Right lung (tissue), 5 donors: ENCODE data around the gene UTRN. TPM values are rescaled to one million over a fixed set of nuclear protein-coding genes. Genes with fewer than 3 reads are reported as not detected.

Experiments
- DNase-seq, 2 donors: peaks; one replicate each; pipeline ENCODE4 v3.0.0-alpha.2; 2013
- polyA plus RNA-seq, 5 donors: library from polyadenylated mRNA; unstranded; fragments of 120-200 nt; gene quantifications; one replicate each; pipeline versions ENCODE4 v1.2.1 to v1.2.3, GENCODE V29; 2013; ENCODE audit warnings: inconsistent platforms in 1 of 5, low replicate concordance in 1 of 5; ENCODE audit not compliant: insufficient read length in 5 of 5, insufficient read depth in 1 of 5

Gene UTRN
- polyA plus RNA-seq, 5 donors = 107 to 198 (median 179) TPM

DNA sequence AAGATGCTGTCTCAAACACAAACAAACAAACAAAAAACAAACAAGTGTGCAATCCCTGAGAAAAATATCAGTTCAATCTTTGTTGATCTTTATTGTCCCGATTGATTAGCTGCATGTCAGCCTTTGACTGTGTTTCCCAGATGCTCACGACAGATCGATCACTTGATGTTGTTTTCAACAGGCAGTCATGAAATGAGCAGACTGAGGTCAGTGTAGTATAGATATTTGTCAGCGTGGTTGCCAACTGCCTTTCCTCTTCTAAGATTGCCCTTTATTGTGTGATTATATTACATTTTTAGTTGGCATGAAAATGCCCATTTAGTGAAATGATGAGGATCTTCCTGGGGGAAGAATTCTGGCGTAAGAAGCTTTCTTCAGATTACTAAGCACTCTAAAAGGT, 25.6 kb downstream of the UTRN start:
- no peak for DNase-seq

DNA sequence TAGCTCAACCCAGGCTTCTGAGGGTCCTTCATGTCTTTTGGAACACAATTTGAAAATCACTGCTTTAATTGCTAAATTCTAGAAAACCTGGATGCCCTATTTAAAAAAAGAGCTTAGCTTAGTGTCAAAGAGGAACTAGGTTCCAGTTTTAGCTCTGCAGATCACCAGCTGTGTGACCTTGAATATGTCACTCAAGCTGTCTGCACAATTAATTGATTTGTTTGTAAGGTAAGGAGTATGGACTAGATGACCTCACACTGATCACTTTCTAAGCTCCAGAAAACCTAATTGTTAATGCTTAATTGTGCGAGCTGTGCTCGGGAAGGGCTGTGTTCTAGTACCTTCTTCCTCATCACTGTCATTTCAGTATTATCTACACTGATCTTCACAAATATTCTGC, 26.2 kb downstream of the UTRN start:
- no peak for DNase-seq

DNA sequence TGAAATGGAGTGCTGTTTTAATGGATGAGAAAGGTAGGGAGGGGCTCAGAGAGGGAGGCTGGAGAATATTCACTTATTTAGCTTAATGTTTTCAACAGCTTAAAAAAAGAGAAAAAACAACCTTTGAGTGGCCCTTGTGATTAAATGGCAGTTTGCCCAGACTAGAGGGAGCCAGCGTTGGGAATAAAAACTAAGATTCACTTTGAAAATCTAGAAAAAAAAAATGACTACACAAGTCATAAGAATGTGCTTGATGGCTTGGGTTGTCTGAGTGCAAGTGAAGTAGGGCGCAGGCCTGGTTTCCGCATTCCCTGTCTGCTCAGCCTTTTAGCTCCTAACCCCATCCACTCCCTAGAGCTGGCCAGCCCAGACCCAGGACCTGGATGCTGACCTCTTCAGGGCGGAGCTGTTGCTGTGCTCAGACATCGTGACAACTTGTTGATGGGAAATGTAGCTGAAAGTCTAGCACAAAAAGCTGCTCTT, 28.9 kb downstream of the UTRN start:
- DNase-seq = peak; percentile 74 to 76

DNA sequence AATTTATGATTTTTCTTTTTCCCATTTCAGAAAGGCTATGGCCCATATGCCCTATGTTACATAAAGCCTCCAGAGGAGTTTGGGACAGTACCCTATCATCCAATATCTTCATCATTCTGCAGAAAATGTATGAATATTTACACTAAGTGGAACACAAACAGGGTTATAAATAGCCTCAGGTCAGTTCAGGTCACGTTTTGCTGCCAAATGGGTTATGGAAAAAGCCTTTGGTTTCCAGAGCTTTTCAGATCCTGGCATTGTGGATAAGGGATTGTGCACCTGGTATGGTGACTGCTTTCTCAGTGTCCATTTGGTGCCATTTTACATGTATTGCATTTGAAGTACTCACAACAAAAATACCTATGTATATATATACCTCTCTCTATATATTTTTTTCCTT, 29.4 kb downstream of the UTRN start:
- no peak for DNase-seq

DNA sequence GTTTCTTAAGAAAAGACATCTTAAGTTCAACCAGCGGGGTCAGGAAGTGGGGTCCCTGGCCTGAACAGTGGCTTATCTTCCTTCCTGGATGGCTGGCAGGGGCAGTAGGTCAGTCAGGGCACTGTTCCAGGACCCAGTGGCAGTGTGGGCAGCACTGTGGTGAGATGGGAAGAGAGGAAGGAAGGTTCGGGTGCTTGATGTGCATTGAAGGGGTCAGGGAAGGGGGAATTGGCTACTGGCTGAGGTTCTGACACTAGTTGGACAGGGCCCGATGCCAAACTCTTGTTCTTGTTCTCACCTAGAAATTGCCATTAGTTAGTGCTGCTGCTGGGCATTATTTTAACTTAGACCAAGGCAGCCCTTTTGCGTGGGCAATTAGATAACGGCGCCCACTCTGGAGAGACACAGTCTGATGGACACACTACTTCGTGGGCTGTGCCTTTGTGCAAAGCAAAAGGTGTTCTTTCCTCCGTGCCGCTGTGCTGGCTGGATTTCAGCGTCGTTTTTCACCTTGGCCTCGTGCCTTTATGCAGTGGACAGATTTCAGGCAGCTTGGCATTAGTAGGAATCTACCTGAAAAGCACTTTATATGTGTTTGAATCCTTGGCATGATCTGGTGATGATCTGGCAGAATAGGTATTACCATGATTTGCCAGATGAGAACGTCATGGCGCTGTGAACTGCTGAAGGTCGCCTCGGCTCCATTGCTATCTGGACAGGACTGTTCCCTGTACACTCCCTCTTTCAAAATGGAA, 30.3 kb downstream of the UTRN start:
- DNase-seq = no peak

DNA sequence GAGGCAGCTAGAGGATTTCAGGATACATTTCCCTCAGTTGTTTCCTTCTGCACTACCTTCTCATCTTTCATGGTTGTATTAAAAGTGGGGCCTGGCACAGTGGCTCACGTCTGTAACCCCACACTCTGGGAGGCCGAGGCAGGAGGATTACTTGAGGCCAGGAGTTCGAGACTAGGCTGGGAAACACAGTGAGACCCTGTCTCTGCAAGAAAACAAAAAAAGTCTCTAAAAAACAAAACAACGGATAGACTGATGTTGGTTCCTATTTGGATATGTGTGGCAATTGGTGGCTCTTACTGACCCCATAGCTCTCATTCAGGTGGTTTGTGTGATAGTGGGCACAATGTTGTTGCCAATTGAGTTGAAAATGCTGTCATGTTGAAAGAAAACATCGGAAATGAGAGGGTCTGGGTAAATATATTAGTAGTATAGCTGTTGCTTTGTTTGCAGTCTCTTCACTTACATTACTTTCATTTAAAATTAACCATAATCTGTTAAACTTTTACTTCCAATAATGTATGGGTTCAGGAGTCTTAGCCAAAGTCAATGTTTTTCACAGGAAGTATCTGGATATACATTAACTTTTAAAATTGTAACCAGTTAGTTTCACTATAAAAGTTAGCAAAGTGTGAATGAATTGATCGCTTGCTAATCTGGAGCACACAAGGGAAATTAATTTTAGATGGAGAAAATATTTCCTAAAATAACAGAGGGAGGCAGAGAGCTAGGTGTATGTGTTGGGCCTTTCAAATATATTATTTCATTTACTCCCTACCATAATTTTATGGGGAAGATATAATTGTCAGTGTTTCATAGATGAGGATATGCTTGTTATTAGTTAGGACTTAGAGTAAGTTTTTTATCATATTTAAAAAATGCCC, 31.1 kb downstream of the UTRN start:
- DNase-seq = no peak

DNA sequence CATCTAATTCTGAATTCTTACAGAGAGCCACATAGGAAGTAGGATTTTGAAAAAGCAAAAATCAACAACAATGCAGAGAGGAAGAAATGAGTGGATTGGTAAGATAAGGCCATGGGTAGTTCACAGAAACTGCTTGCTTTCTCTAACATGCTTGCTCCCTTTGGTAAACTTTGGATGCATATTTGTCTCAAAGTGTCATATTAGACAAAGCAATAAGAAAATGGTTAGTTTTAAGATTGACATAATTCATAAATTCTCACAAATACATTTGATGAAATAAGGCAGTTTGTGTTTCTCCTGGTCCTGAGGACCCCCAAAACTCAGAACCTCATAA, 31.7 kb downstream of the UTRN start:
- DNase-seq = no peak

DNA sequence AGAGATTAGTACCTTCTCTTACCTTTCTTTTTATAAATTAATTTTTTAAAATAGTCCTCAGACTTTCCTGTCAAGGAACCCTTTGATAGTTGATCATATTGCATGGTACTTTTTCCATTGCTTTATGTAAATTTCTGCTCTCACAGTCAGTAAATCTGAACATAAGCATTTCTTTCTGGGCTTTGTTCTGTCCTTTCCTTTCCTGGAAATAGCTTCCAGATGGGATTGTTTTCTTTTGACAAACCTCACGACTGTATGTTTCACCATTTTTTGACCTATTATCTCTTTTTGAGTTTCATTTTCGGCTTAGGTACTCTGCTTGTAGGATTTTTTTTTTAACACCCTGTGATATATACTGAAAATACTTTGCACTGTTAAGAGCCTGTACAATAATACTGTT, 32.6 kb downstream of the UTRN start:
- DNase-seq = no peak

DNA sequence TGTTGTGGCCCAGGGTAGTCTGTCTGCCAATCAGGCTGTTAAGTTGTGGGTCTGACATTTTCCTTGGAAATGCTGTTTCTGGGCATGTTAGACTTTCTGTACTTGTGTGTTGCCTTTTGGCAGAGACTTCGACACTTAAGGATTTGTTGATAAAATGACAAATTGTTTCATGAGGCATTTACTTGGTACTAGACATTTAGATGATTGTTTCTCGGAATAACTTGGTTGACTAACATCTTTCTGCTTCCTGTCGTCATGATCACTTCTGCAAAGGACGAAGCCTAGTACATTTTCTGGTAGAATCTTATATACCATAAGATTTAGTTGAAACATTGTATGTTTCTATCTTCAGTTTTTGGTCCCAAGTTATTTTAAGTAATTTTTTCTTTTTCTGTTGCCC, 34.1 kb downstream of the UTRN start:
- no peak for DNase-seq

DNA sequence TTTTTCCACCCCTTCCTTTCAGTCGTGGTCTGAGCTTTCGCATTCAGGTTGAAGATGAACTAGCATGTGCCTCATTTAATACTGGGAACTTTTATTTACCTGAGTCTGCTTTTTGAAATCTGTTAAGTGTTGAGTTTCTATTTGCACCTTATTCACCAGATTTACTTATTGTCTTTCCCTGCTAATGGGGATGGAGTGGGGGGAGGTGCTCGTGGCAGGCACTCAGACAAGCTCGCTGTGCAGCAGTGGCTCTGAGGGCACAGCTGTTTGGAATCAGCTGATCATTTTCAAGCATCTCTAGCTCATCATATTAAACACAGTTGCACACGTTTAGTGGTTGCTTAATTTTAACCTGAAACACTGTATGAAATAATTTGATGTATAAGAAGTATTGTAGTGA, 35.6 kb downstream of the UTRN start:
- DNase-seq = no peak

DNA sequence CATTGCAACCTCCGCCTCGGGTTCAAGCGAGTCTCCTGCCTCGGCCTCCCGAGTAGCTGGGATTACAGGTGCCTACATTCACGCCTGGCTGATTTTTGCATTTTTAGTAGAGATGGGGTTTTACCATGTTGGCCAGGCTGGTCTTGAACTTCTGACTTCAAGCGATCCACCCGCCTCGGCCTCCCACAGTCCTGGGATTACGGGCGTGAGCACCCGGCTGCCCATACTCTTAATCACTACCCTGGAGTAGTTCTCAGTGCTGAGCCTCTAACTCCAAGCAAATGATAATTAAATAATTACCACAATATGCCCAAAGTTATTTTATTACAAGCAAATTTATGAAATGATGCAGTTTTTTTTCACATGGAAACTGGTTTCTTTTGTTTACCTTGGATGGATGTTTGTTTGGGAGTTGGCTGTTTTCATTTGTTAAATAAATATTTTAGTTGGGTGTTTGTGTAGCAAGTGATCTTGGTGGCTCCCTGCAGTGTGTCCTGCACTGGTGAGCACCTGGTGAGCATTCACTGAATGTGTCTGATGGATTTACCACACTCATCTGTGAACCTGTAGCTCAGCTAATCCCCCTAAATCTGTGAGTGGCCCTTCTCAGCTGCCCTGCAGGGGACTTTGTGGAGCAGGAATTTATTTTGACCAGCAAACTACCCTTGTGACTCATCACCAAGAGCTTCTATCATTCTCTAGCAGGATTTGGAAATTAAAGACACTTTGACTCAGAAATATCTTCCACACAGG, 36.9 kb downstream of the UTRN start:
- DNase-seq = no peak

DNA sequence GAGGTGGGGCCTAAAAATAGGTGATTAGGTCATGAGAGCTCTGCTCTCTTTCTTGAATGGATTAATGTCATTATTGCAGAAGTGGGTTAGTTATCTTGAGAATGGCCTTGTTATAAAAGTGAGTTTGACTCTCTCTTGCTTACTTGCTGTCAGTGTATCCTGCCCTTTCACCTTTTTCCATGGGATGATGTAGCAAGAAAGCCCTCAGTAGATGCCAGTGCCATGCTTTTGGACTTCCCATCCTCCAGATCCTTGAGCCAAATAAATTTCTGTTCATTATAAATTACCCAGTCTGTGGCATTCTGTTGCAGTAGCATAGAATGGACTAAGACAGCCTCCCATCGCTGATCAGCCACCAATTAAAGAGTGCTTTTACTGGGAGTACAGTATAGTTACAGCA, 40.1 kb downstream of the UTRN start:
- DNase-seq = no peak

DNA sequence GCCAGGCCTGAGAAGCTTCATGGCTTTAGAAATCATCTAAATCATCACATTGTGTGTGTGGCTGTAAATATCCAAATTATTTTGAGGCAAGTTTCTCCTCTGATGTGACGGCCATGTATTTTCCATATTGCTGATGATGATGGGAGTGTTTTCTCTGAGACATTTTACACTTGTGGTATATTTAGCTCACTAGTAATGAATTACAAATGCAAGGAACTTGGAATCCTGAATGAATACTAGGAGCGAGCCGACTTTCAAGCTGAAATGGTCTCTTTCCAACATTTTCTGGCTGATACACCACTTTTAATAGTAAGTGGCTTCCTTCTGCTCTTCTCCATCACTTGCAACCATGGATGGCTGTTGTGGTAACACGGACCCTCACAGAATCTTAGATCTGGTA, 41.3 kb downstream of the UTRN start:
- no peak for DNase-seq

DNA sequence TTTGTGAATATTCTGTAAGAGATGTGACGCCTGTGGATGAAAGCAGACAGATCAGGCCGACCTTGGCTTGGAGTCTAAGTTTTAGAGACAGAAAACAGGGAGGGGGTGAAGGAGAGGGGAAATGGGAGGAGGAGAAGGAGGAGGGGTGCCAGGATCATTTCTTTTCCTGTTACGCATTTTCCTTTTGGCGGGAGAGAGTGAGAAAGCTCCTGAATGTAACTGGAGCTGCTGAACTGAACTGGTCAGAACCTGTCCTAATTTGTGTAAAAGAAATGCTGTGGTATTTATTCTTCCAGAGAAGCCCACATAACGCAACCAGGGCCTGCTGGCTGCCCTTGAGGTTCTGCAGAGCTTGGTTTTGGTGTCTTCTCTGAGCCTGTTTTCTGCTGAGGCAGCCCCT, 41.9 kb downstream of the UTRN start:
- no peak for DNase-seq

DNA sequence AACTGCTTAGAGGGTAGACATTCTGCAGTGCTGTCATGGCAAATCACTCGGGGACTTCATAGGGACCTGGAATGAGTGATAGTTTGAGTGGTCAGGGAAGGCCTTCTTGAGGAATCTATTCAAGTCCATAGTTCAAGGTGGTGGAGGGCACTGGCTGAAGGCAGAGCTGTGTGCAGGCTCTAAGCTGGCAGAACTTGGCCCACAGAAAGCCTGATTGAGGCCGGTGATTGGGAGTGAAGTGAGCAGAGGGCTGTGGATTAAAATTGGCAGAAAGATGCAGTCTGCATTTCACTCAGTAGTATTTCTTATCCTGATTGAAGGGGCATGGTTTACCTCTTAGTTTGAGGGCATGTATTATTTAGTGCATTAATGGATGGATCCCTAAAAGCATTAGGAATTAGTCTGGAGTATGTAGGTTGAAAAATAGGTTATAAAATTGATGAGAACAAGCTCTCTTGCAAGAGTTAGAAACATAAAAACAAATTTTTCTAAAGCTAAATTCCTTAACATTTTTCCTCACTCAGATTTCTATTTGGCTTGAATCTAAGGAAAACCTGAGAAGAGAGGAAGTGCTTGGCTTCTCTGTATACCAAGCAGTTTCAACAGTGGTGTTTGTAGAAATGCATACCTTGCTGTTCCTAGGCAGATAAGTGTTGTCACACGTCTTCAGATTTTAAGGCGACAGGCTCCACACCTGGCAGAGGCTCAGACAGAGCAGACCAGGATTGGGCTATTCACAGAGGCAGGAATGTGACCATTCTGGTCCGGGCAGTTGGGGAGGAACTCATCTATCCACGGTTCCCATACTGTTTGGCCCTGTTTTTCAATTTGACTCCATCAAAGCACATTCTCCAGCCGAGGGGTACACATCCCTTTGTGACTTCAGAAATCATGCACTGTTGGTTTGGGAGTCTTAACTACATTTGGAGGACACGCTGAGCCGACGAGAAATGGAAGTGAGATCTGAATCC, 45.2 kb downstream of the UTRN start:
- DNase-seq = peak in 1 of 2 donors; percentile 52

DNA sequence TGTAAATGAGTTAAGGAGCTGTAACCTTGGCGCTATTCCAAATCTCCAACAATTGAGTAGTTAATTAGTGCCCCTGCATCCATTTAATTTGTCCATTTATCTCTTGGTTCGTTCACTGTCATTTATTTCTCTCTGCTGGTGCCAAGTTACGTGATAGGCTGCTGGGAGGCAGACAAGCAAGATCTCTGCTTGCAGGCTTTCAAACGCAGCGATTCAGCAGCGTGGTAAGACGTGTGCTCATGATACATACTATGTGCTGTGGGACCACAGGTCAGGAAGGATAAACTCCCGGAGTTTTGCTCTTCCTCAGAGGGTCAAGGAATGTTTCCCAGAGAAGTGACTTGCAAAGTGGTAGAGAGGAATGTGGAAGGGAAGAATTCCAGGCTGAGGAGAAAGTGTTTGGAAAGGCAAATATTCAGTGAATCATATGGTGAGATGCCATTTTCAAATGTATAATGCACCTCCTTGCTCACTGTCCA, 46.4 kb downstream of the UTRN start:
- no peak for DNase-seq

DNA sequence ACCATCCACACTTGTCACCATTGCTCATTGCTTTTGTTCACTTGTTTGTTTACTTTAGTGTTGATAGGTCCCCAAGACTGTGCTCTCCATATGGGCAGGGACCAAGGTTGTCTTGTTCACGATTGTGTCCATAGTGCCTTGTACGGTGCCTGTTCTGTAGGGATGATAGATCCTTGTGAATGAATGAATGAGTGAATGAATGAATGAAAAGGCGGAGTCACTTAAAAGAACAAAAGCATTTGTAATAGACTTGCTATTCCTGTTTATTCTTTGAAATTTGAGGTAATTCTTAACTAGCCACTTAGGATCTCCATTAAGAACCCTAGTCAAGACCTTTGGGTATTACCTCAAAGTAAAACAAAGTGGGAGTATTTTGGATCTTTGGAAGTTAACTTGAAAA, 47.0 kb downstream of the UTRN start:
- DNase-seq = no peak

DNA sequence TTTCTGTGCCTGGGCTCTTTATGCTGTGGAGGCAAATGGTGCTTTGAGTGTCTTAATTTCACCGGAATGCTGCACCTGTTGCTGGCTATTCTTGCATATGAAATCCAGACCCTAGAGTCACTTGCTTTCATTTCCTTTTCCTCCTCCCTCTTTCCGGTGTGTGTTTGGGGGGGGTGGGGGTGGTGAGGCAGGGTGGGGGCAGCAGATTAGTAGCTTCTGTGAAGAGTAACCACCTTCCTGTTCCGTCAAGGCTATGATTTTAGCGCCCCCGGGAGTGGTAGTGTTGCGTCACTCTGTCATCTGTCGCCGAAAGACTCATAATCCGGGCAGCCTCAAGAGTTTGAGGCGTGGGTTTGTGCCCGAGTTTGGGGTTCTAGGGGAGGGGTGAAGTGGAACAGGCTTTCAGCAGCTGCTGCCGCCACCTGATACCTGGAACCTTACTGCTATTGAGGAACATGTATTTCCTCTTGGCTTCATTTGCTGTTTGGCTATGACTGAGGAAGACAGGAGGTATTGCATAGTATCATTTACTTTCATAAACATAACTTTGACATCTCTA, 49.1 kb downstream of the UTRN start:
- no peak for DNase-seq
